Naive thymus-derived CD4-positive, alpha-beta T cell (primary cell): ENCODE measurements around the gene ILF2. TPM values are rescaled to one million over a fixed set of nuclear protein-coding genes. Genes with fewer than 3 reads are reported as not detected.

ENCODE experiments used
- ATAC-seq: fragments of 150-1000 bp; cut with Tn5 transposase; 2 replicates; pipeline ENCODE4 v1.10.0; 2021; ENCODE audit warnings: mild to moderate bottlenecking, moderate library complexity
- CTCF ChIA-PET: fragments of 350-600 bp; sonication (Branson Sonifier 250); formaldehyde crosslinking; loops from one replicate; lab custom pipeline; 2021; ENCODE audit warnings: antibody characterized with exemption; lab: Charles Lee
- POLR2A ChIA-PET: fragments of 350-600 bp; sonication (Branson Sonifier 250); formaldehyde crosslinking; loops from one replicate; lab custom pipeline; 2021; ENCODE audit warnings: antibody characterized with exemption, inconsistent platforms; lab: Charles Lee
- DNase-seq, 9 donors: peaks; one replicate each; pipeline versions ENCODE4 v3.0.0 to v3.0.0-alpha.2; 2020 to 2022; ENCODE audit warnings: mixed read lengths in 1 of 9
- H3K27ac ChIP-seq: one replicate; pipeline ENCODE4 v1.7.0; 2013; ENCODE audit warnings: mild to moderate bottlenecking, low read depth, low read length, moderate library complexity
- H3K27me3 ChIP-seq, 2 donors: one replicate each; pipeline ENCODE4 v1.7.0; 2013; ENCODE audit warnings: low read length in 2 of 2, mild to moderate bottlenecking in 2 of 2, moderate library complexity in 2 of 2; ENCODE audit not compliant: control insufficient read depth in 2 of 2, insufficient read depth in 2 of 2
- H3K36me3 ChIP-seq, 3 experiments: 1 replicate in 2 of 3; 2 replicates in 1 of 3; pipeline ENCODE4 v1.7.0; 2013; ENCODE audit warnings: low read length in 3 of 3, mild to moderate bottlenecking in 3 of 3, moderate library complexity in 1 of 3; ENCODE audit not compliant: insufficient read depth in 3 of 3, control insufficient read depth in 2 of 3
- H3K4me1 ChIP-seq, 2 donors: one replicate each; pipeline ENCODE4 v1.7.0; 2013; ENCODE audit warnings: low read length in 2 of 2, mild to moderate bottlenecking in 2 of 2, moderate library complexity in 1 of 2; ENCODE audit not compliant: control insufficient read depth in 2 of 2, insufficient read depth in 2 of 2
- H3K4me3 ChIP-seq: 2 replicates; pipeline ENCODE4 v1.7.0; 2013; ENCODE audit warnings: mild to moderate bottlenecking, low read length
- H3K9me3 ChIP-seq, 3 experiments: 1 replicate in 2 of 3; 2 replicates in 1 of 3; pipeline ENCODE4 v1.7.0; 2013; ENCODE audit warnings: low read length in 3 of 3; ENCODE audit not compliant: control insufficient read depth in 2 of 3
- H3K27ac Mint-ChIP-seq, 9 donors: one replicate each; pipeline ENCODE4 v1.8.0; 2020 to 2022; ENCODE audit warnings: mixed read lengths in 9 of 9, mild to moderate bottlenecking in 8 of 9, moderate library complexity in 5 of 9, inconsistent platforms in 2 of 9
- H3K27me3 Mint-ChIP-seq, 5 donors: one replicate each; pipeline ENCODE4 v1.8.0; 2021 to 2022; ENCODE audit warnings: mixed read lengths in 5 of 5, mild to moderate bottlenecking in 1 of 5
- H3K36me3 Mint-ChIP-seq, 5 donors: one replicate each; pipeline ENCODE4 v1.8.0; 2020 to 2022; ENCODE audit warnings: mixed read lengths in 5 of 5, mild to moderate bottlenecking in 3 of 5, inconsistent platforms in 1 of 5
- H3K4me1 Mint-ChIP-seq, 7 donors: one replicate each; pipeline ENCODE4 v1.8.0; 2020 to 2022; ENCODE audit warnings: mixed read lengths in 7 of 7, mild to moderate bottlenecking in 3 of 7, inconsistent platforms in 1 of 7
- H3K4me3 Mint-ChIP-seq, 10 donors: one replicate each; pipeline ENCODE4 v1.8.0; 2020 to 2022; ENCODE audit warnings: mild to moderate bottlenecking in 10 of 10, mixed read lengths in 10 of 10, moderate library complexity in 6 of 10, inconsistent platforms in 2 of 10
- H3K9me3 Mint-ChIP-seq, 11 donors: one replicate each; pipeline ENCODE4 v1.8.0; 2020 to 2022; ENCODE audit warnings: mixed read lengths in 11 of 11, mild to moderate bottlenecking in 4 of 11, inconsistent platforms in 1 of 11, moderate library complexity in 1 of 11
- intact Hi-C, 2 donors: fragments of 100-400 bp; cut with micrococcal nuclease; formaldehyde crosslinking; loops; one replicate each; pipeline ENCODE4 v1.15.1; 2023
- polyA plus RNA-seq, 2 donors: library from polyadenylated mRNA; unstranded; fragments of 300-500 nt; fragmentation: Illumina TruSeq; gene quantifications; one replicate each; pipeline ENCODE4 v1.2.3, GENCODE V29; 2021
- total RNA-seq, 6 experiments: library from RNA in 5 of 6; stranded (reverse) in 5 of 6; gene quantifications; 1 replicate in 5 of 6; 2 replicates in 1 of 6; pipeline ENCODE4 v1.2.3 and lab custom pipeline; 2021 to 2026

Gene ILF2
- total and polyA plus RNA-seq, 7 experiments from 2014 or later: 83.6 to 177 (median 136) TPM

GRCh38 chr1:153624965-153625611 lies 45.7 kb downstream of the ILF2 start:
- no peaks in the 10 kb centered on the region for H3K4me1 ChIP-seq
- Mint-ChIP-seq H3K4me1 (peaks cover 0 to 10% (median 0%) of the 10 kb centered on the region in 7 donors), H3K4me3 (no peak overlapping the region), H3K36me3 (peaks cover 0 to 7% (median 0%) of the 10 kb centered on the region in 5 donors), H3K9me3 (no peaks in the 10 kb centered on the region), H3K27me3 (peaks cover 0 to 12% (median 0%) of the 10 kb centered on the region in 5 donors), H3K27ac (no peak overlapping the region)
- POLR2A ChIA-PET: no interaction called here
- intact Hi-C loops: no loop called here
- no peak overlapping the region for H3K4me3 ChIP-seq
- peaks cover 0 to 2% of the 10 kb centered on the region in 2 donors for H3K27me3 ChIP-seq
- no peaks in the 10 kb centered on the region for H3K36me3 ChIP-seq
- H3K27ac ChIP-seq: no peak overlapping the region
- no peaks in the 10 kb centered on the region for H3K9me3 ChIP-seq
- CTCF ChIA-PET: no interaction called here
- DNase-seq (no peak), ATAC-seq (no peak)

GRCh38 chr1:153623101-153623500 lies 47.7 kb downstream of the ILF2 start:
- H3K9me3 ChIP-seq: no peaks in the 10 kb centered on the region
- no peak overlapping the region for H3K4me3 ChIP-seq
- no peak overlapping the region for H3K27ac ChIP-seq
- DNase-seq (no peak), ATAC-seq (peak; percentile 26)
- H3K27me3 Mint-ChIP-seq: peaks cover 0 to 12% (median 0%) of the 10 kb centered on the region in 5 donors
- no peak overlapping the region for H3K27ac Mint-ChIP-seq
- ChIA-PET CTCF (no interaction called here), POLR2A (no interaction called here)
- intact Hi-C loops: no loop called here
- H3K27me3 ChIP-seq: peaks cover 0 to 2% of the 10 kb centered on the region in 2 donors
- no peak overlapping the region for H3K4me3 Mint-ChIP-seq
- H3K4me1 ChIP-seq: no peaks in the 10 kb centered on the region
- no peaks in the 10 kb centered on the region for H3K36me3 ChIP-seq
- H3K9me3 Mint-ChIP-seq: no peaks in the 10 kb centered on the region
- peaks cover 0 to 7% (median 0%) of the 10 kb centered on the region in 5 donors for H3K36me3 Mint-ChIP-seq
- peaks cover 0 to 10% (median 0%) of the 10 kb centered on the region in 7 donors for H3K4me1 Mint-ChIP-seq

- H3K36me3 ChIP-seq: no peaks in the 10 kb centered on the region
- intact Hi-C loops: loop anchor here in 1 of 2 donors (5.0 kb wide), 1 partner anchor 52 kb away; the partner anchor contains the start of gene S100A2
- Mint-ChIP-seq H3K27ac (no peak overlapping the region), H3K9me3 (no peaks in the 10 kb centered on the region), H3K36me3 (peaks cover 0 to 5% (median 0%) of the 10 kb centered on the region in 5 donors), H3K4me1 (peaks cover 0 to 8% (median 0%) of the 10 kb centered on the region in 7 donors), H3K27me3 (peaks cover 0 to 2% (median 0%) of the 10 kb centered on the region in 5 donors), H3K4me3 (no peak overlapping the region)
- no peak overlapping the region for H3K4me3 ChIP-seq
- ChIA-PET CTCF (interaction anchor here (0.8 to 1.7 kb wide), 3 partner anchors 87 to 129 kb away, joined by 3 to 4 read pairs (median 4); no protein-coding TSS in a partner anchor), POLR2A (interaction anchor here (1.0 kb wide), 1 partner anchor 15 kb away, joined by 4 read pairs; the partner anchor contains the start of gene CHTOP)
- DNase-seq (no peak), ATAC-seq (no peak)
- no peaks in the 10 kb centered on the region for H3K9me3 ChIP-seq
- H3K27me3 ChIP-seq: no peaks in the 10 kb centered on the region
- H3K4me1 ChIP-seq: no peaks in the 10 kb centered on the region
- no peak overlapping the region for H3K27ac ChIP-seq
Measured at GRCh38 chr1:153619171-153619570, 51.6 kb downstream of the ILF2 start.

GRCh38 chr1:153617663-153618062 lies 53.1 kb downstream of the ILF2 start:
- DNase-seq: peak in 6 of 9 donors; percentile 19 to 77 (median 41)
- Histone ChIP-seq H3K4me3 (no peak overlapping the region), H3K27ac (no peak overlapping the region), H3K4me1 (no peaks in the 10 kb centered on the region), H3K27me3 (no peaks in the 10 kb centered on the region), H3K9me3 (no peaks in the 10 kb centered on the region), H3K36me3 (no peaks in the 10 kb centered on the region)
- intact Hi-C loops: loop anchor here (1.0 to 5.0 kb wide), 5 partner anchors 45 to 106 kb away; partner anchors contain the start of gene S100A2 (in 1 of the 2)
- peaks cover 0 to 6% (median 0%) of the 10 kb centered on the region in 7 donors for H3K4me1 Mint-ChIP-seq
- POLR2A ChIA-PET: no interaction called here
- no peak overlapping the region for H3K4me3 Mint-ChIP-seq
- H3K27ac Mint-ChIP-seq: peak overlapping the region in 1 of 9 donors; percentile 28
- no peaks in the 10 kb centered on the region for H3K36me3 Mint-ChIP-seq
- H3K27me3 Mint-ChIP-seq: peaks cover 0 to 5% (median 0%) of the 10 kb centered on the region in 5 donors
- CTCF ChIA-PET: interaction anchor here (0.6 to 1.7 kb wide), 7 partner anchors 22 to 163 kb away, joined by 3 to 4 read pairs (median 3); no protein-coding TSS in a partner anchor
- no peaks in the 10 kb centered on the region for H3K9me3 Mint-ChIP-seq
- peak; percentile 88 for ATAC-seq

- no peak for DNase-seq
Measured at GRCh38 chr1:153616917-153617311, 53.9 kb downstream of the ILF2 start.

GRCh38 chr1:153616144-153616916 lies 54.5 kb downstream of the ILF2 start, which contains the start of gene S100A14:
TSS of gene S100A14 (minus strand) at chr1:153616325. CDS start at chr1:153615858, 467 bp downstream.
- POLR2A ChIA-PET: no interaction called here
- Mint-ChIP-seq H3K4me1 (peaks cover 0 to 6% (median 0%) of the 10 kb centered on the region in 7 donors), H3K36me3 (no peaks in the 10 kb centered on the region), H3K27ac (no peak within 1 kb of the TSS), H3K27me3 (peaks cover 0 to 5% (median 0%) of the 10 kb centered on the region in 5 donors), H3K9me3 (no peaks in the 10 kb centered on the region), H3K4me3 (no peak within 1 kb of the TSS)
- DNase-seq (no peak), ATAC-seq (no peak)
- H3K27me3 ChIP-seq: no peaks in the 10 kb centered on the region
- H3K4me1 ChIP-seq: no peaks in the 10 kb centered on the region
- intact Hi-C loops: loop anchor here in 1 of 2 donors (5.0 kb wide), 1 partner anchor 49 kb away; the partner anchor contains the start of gene S100A2
- H3K4me3 ChIP-seq: no peak within 1 kb of the TSS
- H3K36me3 ChIP-seq: no peaks in the 10 kb centered on the region
- CTCF ChIA-PET: interaction anchor here (1.0 to 1.5 kb wide), 3 partner anchors 102 to 108 kb away, joined by 3 to 4 read pairs (median 4); no protein-coding TSS in a partner anchor
- no peaks in the 10 kb centered on the region for H3K9me3 ChIP-seq
- H3K27ac ChIP-seq: no peak within 1 kb of the TSS

More at GRCh38 chr1:153616917-153617311, 53.9 kb downstream of the ILF2 start:
- Histone ChIP-seq H3K27ac (no peak overlapping the region), H3K27me3 (no peaks in the 10 kb centered on the region), H3K9me3 (no peaks in the 10 kb centered on the region), H3K4me1 (no peaks in the 10 kb centered on the region), H3K36me3 (no peaks in the 10 kb centered on the region), H3K4me3 (no peak overlapping the region)
- intact Hi-C loops: loop anchor here (1.0 to 5.0 kb wide), 5 partner anchors 45 to 106 kb away; partner anchors contain the start of gene S100A2 (in 1 of the 2)
- Mint-ChIP-seq H3K4me3 (no peak overlapping the region), H3K9me3 (no peaks in the 10 kb centered on the region), H3K27ac (no peak overlapping the region), H3K27me3 (peaks cover 0 to 5% (median 0%) of the 10 kb centered on the region in 5 donors), H3K36me3 (no peaks in the 10 kb centered on the region), H3K4me1 (peaks cover 0 to 6% (median 0%) of the 10 kb centered on the region in 7 donors)
- ATAC-seq: no peak
- ChIA-PET POLR2A (no interaction called here), CTCF (interaction anchor here (0.8 to 1.5 kb wide), 4 partner anchors 21 to 109 kb away, joined by 3 to 4 read pairs (median 4); no protein-coding TSS in a partner anchor)
